Measurements from ENCODE around the gene EOLA1.

- TF ChIP-seq CTCF (IDR thresholded peaks at IDR 0.05) (no peak), POLR2A (IDR thresholded peaks at IDR 0.05) (no peak)
Measured at GRCh38 chrX:149510386-149510785, 30.4 kb upstream of the EOLA1 start.

Data from suprapubic skin (tissue), 3 donors.